NCI-H1436 (cell line): ENCODE results near the gene STOML3.

Experiments used
- DNase-seq: peaks from one replicate; lab custom pipeline; 2025; lab: John Stamatoyannopoulos, UW

STOML3 gene

GRCh38 chr13:38981096-38981495 lies 9.5 kb downstream of the STOML3 start:
- DNase-seq: no peak

DNA sequence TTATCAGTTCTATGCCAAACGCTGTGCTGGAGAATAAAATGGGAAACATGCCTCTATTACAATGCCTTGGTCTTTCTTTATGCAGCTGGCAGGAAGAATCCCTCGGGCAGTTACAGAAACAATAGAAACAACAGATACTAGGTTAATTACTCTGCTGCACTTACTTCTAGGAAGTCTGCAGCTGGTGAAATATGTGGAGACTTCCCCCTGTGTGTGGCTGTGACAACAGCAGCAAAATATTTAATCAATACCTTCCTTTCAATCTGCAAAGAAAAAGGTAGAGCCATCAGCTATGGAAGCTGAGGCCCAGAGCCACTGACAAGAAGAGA lies 9.9 kb downstream of the STOML3 start:
- DNase-seq: no peak

DNA sequence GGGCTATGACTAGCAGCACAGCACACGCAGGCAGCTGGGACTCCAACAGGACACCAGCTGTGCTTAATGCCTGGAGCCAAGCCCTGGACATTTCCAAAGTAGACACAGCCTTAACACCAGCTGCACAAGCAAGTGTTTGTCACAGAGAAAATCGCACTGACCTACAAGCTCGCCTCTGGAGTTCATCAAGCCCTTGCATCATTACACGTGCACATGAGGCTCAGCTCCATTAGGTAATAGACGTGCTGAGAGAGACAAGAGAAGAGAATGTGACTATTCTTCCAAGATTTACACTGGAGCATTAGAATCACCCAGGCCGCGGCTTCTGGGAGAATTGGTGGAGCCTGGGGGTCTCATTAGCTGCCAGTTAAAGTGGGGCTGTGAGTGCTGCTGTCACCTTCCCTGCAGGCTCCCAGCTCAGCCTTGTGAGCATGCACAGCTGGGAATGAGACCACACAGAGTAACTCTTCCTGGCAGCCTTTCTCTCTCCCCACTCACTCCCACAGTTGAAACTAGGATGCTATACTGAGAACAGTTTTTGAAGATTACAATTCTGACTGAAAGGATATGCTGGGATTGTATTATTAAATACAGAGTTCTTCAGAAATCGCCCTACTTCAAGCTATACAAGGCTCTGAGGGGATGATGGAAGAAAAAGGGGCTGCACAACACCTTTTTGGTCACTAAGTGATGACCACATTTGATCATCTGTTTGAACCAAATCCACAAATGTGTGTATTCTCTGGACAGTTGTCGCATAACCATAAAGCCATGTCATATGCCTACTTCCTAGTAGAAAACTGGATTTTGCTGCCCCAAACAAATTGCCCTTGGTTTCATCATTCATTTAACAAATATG lies 10.5 kb downstream of the STOML3 start:
- no peak for DNase-seq

GRCh38 chr13:38970380-38971051 lies 20.1 kb downstream of the STOML3 start:
- DNase-seq: no peak

DNA sequence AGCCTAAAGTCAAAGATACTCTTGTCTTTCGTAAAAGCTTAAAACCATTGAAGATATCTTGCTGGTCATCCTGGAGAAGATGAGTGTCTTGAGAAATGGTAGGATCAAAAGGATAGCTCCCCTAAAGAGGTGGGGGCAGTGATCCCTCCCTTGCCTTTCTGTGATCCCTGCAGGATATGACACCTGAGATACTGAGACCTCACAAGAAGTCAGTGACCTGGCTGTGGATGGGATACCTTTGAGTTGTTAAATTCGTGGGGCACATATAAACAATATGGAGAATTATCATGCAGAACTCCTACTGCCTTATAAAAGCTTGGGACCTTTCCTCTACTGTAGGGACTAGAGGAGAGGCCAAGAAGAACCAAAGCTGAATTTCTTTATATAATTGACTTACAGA lies 21.4 kb downstream of the STOML3 start:
- DNase-seq: no peak

- no peak for DNase-seq
Measured at GRCh38 chr13:38967446-38967845, 23.2 kb downstream of the STOML3 start.

- DNase-seq: no peak
Measured at GRCh38 chr13:38965281-38965680, 25.4 kb downstream of the STOML3 start.

- DNase-seq: no peak
Measured at GRCh38 chr13:38960175-38960574, 30.5 kb downstream of the STOML3 start.

GRCh38 chr13:38957794-38958592 lies 32.6 kb downstream of the STOML3 start:
- DNase-seq: no peak

DNA sequence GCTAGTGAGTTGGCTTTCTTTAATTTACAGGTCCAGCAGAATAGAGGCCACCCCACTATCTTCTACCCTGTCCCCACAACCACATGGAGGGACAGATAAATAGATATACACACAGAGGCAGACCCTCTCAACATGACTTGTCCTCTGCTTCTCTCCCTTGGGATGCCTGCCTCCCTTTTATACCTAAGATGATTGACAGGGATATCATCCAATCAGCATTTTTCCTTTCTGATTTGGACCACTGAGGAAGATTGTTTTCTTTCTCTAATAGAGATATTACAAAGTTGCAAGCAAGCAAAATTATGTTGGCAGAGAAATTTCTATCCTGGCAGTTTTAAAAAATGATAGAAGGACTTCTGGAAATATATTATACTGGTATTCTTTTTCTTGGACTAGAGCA lies 35.8 kb downstream of the STOML3 start:
- no peak for DNase-seq

GRCh38 chr13:38954291-38954690 lies 36.3 kb downstream of the STOML3 start:
- DNase-seq: no peak

DNA sequence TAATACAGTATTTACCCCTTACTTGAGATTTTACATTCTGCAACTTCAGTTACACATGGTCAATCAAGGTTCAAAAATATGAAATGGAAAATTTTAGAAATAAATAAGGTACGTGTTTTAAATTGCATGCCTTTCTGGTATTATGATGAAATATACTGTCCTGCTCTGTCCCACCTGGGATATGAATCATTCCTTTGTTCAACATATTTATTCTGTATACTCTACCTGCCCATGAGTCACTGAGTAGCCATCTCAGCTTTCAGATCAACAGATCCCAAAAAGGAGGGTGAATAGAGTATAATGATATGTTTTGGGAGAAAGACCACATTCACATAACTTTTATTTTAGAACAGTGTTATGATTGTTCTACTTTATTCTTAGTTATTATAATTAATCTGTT lies 37.8 kb downstream of the STOML3 start:
- no peak for DNase-seq

DNA sequence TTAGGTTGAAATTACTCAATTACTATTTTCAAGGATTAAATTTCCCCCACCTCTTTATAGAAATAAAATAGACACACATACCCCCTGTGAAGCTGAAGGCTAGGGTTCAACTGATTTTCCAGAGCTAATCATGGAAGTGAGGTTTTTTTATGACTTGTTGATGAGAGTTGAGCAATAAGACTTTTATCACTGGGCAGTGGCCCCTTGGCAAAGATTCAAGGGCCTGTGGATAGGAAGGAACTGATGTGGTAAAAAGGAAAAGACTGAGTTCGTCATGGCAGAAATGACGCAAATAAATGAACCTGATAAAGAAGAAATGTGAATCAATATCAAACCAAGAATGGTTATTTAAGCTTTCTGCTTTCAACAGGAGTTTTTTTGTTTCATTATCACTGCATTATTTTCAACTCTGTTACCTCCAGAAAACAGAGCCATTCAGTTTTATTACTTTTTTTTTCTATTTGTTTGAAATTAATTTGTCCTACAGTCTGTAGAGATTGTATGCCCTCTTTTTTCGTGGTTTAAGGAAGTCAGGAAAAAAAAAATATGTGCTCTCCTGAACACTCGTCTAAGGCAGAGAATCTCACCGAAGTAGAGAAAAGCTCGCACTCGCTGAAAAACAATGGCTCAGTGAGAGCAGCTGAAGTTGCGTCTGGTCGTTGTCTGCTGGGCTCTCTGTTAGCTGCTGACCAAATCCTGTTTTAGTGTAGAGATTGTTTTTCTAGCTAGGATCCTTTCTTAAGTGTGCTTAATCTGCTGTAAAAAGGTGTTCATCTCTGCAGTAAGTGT lies 38.9 kb downstream of the STOML3 start:
- DNase-seq: no peak

- DNase-seq: no peak
Measured at GRCh38 chr13:38950987-38951386, 39.6 kb downstream of the STOML3 start.

- DNase-seq: no peak
Measured at GRCh38 chr13:38947054-38947453, 43.6 kb downstream of the STOML3 start.

- no peak for DNase-seq
Measured at GRCh38 chr13:38944219-38944618, 46.4 kb downstream of the STOML3 start.

GRCh38 chr13:38943231-38943630 lies 47.4 kb downstream of the STOML3 start:
- no peak for DNase-seq

GRCh38 chr13:38941353-38941945 lies 49.2 kb downstream of the STOML3 start:
- no peak for DNase-seq

GRCh38 chr13:38933786-38934185 lies 56.8 kb downstream of the STOML3 start:
- DNase-seq: no peak

DNA sequence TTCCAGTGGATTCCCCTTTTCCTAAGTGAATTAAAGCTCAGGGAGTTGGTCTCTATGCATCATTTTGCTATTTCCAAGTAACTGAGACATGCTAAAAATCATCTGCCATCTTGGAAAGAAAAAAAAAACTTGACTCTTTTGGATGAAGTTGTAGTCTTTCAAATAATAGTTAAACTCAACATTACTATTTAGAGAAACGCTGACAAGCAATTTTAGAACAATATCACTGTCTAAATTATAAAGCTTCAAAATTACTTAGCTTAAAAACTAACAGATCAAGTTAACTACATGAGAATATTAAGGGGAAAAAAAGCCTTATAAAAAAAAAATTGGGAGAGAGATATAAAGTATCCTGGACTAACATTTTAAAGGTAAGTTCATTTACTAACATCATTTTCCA lies 68.5 kb downstream of the STOML3 start:
- DNase-seq: no peak

GRCh38 chr13:38921081-38921480 lies 69.5 kb downstream of the STOML3 start:
- no peak for DNase-seq
